ENCODE measurements around the gene NUDT17.

Gene NUDT17

GRCh38 chr1:145845514-145846161, at the start of gene NUDT17:
TSS of gene NUDT17 (plus strand) at chr1:145845630. CDS start at chr1:145845641, 11 bp downstream.
- H3K27ac ChIP-seq (ENCODE audit: low read depth, low read length) = peak within 1 kb of the TSS; percentile 84
- peak within 1 kb of the TSS; percentile 90 for H3K4me3 ChIP-seq (ENCODE audit: low read length)
- peaks cover 32% of the 10 kb centered on the region for H3F3A ChIP-seq (ENCODE audit: control insufficient read depth, insufficient read depth)
- H3K36me3 ChIP-seq (ENCODE audit: control insufficient read depth, low read length) = peaks cover 45% of the 10 kb centered on the region
- peaks cover 30% of the 10 kb centered on the region for H3K4me1 ChIP-seq (ENCODE audit: control insufficient read depth, low read length)
- H3K79me2 ChIP-seq (ENCODE audit: control insufficient read depth, low read length) = no peaks in the 10 kb centered on the region
- H3K27me3 ChIP-seq (ENCODE audit: control insufficient read depth, low read length) = no peaks in the 10 kb centered on the region
- H3K9me2 ChIP-seq (replicated peaks; ENCODE audit: control insufficient read depth, low read length) = no peaks in the 10 kb centered on the region
- no peaks in the 10 kb centered on the region for H3K9me3 ChIP-seq (ENCODE audit: control insufficient read depth, insufficient read depth, low read length)
- H3K4me2 ChIP-seq (ENCODE audit: low read length) = peak within 1 kb of the TSS; percentile 100
- TF ChIP-seq, protein P1, sequence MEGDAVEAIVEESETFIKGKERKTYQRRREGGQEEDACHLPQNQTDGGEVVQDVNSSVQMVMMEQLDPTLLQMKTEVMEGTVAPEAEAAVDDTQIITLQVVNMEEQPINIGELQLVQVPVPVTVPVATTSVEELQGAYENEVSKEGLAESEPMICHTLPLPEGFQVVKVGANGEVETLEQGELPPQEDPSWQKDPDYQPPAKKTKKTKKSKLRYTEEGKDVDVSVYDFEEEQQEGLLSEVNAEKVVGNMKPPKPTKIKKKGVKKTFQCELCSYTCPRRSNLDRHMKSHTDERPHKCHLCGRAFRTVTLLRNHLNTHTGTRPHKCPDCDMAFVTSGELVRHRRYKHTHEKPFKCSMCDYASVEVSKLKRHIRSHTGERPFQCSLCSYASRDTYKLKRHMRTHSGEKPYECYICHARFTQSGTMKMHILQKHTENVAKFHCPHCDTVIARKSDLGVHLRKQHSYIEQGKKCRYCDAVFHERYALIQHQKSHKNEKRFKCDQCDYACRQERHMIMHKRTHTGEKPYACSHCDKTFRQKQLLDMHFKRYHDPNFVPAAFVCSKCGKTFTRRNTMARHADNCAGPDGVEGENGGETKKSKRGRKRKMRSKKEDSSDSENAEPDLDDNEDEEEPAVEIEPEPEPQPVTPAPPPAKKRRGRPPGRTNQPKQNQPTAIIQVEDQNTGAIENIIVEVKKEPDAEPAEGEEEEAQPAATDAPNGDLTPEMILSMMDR (IDR thresholded peaks at IDR 0.05; ENCODE audit: low read depth, low read length, poor library complexity, severe bottlenecking) = peak; percentile 98
- no peak for TF ChIP-seq EZH2phosphoT487 (IDR thresholded peaks at IDR 0.05; ENCODE audit: borderline replicate concordance, low read length)
- no peaks in the 10 kb centered on the region for H4K20me1 ChIP-seq (ENCODE audit: control insufficient read depth, insufficient read depth, low read depth, low read length)

DNA sequence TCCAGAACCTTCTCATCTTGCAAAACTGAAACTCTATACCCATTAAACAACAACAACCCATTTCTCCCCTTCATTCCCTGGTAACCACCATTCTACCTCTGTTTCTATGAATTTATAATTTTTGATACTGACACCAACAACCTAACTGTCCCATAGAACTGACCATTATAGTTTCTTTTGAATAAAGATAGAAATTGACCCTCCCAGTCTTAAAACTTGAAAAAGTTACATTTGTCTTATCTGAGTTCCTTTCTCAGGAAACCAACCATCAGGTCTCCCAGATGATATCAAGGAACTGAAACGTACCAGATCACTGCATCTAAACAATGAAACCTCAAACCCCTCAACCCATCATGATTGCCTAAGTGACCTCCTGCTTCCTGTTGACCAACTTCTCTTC, 48.7 kb upstream of the NUDT17 start:
- no peak overlapping the region for H3K27ac ChIP-seq (ENCODE audit: low read depth, low read length)
- H3K36me3 ChIP-seq (ENCODE audit: control insufficient read depth, low read length) = peaks cover 25% of the 10 kb centered on the region
- peaks cover 25% of the 10 kb centered on the region for H3K9me3 ChIP-seq (ENCODE audit: control insufficient read depth, insufficient read depth, low read length)
- no peaks in the 10 kb centered on the region for H3K9me2 ChIP-seq (replicated peaks; ENCODE audit: control insufficient read depth, low read length)
- H3K4me1 ChIP-seq (ENCODE audit: control insufficient read depth, low read length) = no peaks in the 10 kb centered on the region
- no peaks in the 10 kb centered on the region for H4K20me1 ChIP-seq (ENCODE audit: control insufficient read depth, insufficient read depth, low read depth, low read length)
- TF ChIP-seq, protein P1 (IDR thresholded peaks at IDR 0.05; ENCODE audit: low read depth, low read length, poor library complexity, severe bottlenecking) = no peak
- no peak for TF ChIP-seq EZH2phosphoT487 (IDR thresholded peaks at IDR 0.05; ENCODE audit: borderline replicate concordance, low read length)
- H3K79me2 ChIP-seq (ENCODE audit: control insufficient read depth, low read length) = peaks cover 61% of the 10 kb centered on the region
- H3K27me3 ChIP-seq (ENCODE audit: control insufficient read depth, low read length) = no peaks in the 10 kb centered on the region
- no peak overlapping the region for H3K4me2 ChIP-seq (ENCODE audit: low read length)
- no peak overlapping the region for H3K4me3 ChIP-seq (ENCODE audit: low read length)
- H3F3A ChIP-seq (ENCODE audit: control insufficient read depth, insufficient read depth) = no peaks in the 10 kb centered on the region

DNA sequence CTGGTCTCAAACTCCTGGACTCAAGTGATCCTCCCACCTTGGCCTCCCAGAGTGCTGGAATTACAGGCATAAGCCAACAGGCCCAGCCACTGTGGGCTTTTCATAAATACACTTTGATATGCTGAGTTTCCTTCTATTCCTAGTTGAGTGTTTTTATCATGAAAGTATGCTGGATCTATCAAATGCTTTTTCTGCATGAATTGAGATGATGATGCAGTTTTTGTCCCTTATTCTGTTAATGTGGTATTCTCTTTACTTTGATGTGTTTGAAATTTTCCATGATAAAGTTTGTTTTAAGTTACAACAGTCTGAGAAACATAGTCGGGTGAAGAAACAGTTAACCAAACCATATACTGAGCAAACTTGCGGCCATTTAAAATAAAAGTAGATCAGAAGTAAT, 45.6 kb upstream of the NUDT17 start:
- peaks cover 25% of the 10 kb centered on the region for H3K36me3 ChIP-seq (ENCODE audit: control insufficient read depth, low read length)
- TF ChIP-seq, protein P1 (IDR thresholded peaks at IDR 0.05; ENCODE audit: low read depth, low read length, poor library complexity, severe bottlenecking) = no peak
- no peak for TF ChIP-seq EZH2phosphoT487 (IDR thresholded peaks at IDR 0.05; ENCODE audit: borderline replicate concordance, low read length)
- H4K20me1 ChIP-seq (ENCODE audit: control insufficient read depth, insufficient read depth, low read depth, low read length) = no peaks in the 10 kb centered on the region
- peaks cover 89% of the 10 kb centered on the region for H3K79me2 ChIP-seq (ENCODE audit: control insufficient read depth, low read length)
- peaks cover 25% of the 10 kb centered on the region for H3K9me3 ChIP-seq (ENCODE audit: control insufficient read depth, insufficient read depth, low read length)
- no peak overlapping the region for H3K4me2 ChIP-seq (ENCODE audit: low read length)
- no peak overlapping the region for H3K4me3 ChIP-seq (ENCODE audit: low read length)
- H3F3A ChIP-seq (ENCODE audit: control insufficient read depth, insufficient read depth) = no peaks in the 10 kb centered on the region
- no peak overlapping the region for H3K27ac ChIP-seq (ENCODE audit: low read depth, low read length)
- H3K9me2 ChIP-seq (replicated peaks; ENCODE audit: control insufficient read depth, low read length) = no peaks in the 10 kb centered on the region
- no peaks in the 10 kb centered on the region for H3K27me3 ChIP-seq (ENCODE audit: control insufficient read depth, low read length)
- no peaks in the 10 kb centered on the region for H3K4me1 ChIP-seq (ENCODE audit: control insufficient read depth, low read length)
